Upper lobe of right lung (tissue), 1 donor: ENCODE measurements around the gene LONRF3. TPM values are rescaled to one million over a fixed set of nuclear protein-coding genes. Genes with fewer than 3 reads are reported as not detected.

Source experiments
- ATAC-seq: fragments of 200-7000 bp; cut with Tn5 transposase; one replicate; pipeline ENCODE4 v1.9.1; 2020; ENCODE audit warnings: mild to moderate bottlenecking, moderate library complexity
- DNase-seq: peaks from one replicate; pipeline ENCODE4 v3.0.0-alpha.2; 2020
- H3K27ac ChIP-seq: fragments of 200-600 bp; one replicate; pipeline ENCODE4 v1.8.0; 2022
- H3K27me3 ChIP-seq: fragments of 200-600 bp; one replicate; pipeline ENCODE4 v1.8.0; 2022; ENCODE audit warnings: mild to moderate bottlenecking
- H3K36me3 ChIP-seq: fragments of 200-600 bp; one replicate; pipeline ENCODE4 v1.8.0; 2022
- H3K4me1 ChIP-seq: fragments of 200-600 bp; one replicate; pipeline ENCODE4 v1.8.0; 2022
- H3K4me3 ChIP-seq: fragments of 200-600 bp; one replicate; pipeline ENCODE4 v1.8.0; 2022; ENCODE audit warnings: mild to moderate bottlenecking
- H3K9me3 ChIP-seq: fragments of 200-600 bp; one replicate; pipeline ENCODE4 v1.8.0; 2022
- intact Hi-C: fragments of 100-400 bp; cut with DNase I; formaldehyde crosslinking; loops from one replicate; pipeline ENCODE4 v1.11.0; 2022
- total RNA-seq: library from RNA; stranded (reverse); fragmentation: NEBNext Ultra II Directional; extraction: Animal tissue kit (Norgen Biotek cat#: 25700); gene quantifications from one replicate; pipeline ENCODE4 v1.2.1, GENCODE V29; 2021
- TF ChIP-seq, protein P1 (sequence below): fragments of 200-600 bp; IDR thresholded peaks from one replicate; pipeline ENCODE4 v1.8.0; 2022; ENCODE audit warnings: antibody characterized with exemption
- donor health status: DM: no; HTN: yes; CAD: no; lungs with severe emphysema.

LONRF3 gene
- total RNA-seq, 1 donor from 2014 or later, result 24.4 TPM

DNA sequence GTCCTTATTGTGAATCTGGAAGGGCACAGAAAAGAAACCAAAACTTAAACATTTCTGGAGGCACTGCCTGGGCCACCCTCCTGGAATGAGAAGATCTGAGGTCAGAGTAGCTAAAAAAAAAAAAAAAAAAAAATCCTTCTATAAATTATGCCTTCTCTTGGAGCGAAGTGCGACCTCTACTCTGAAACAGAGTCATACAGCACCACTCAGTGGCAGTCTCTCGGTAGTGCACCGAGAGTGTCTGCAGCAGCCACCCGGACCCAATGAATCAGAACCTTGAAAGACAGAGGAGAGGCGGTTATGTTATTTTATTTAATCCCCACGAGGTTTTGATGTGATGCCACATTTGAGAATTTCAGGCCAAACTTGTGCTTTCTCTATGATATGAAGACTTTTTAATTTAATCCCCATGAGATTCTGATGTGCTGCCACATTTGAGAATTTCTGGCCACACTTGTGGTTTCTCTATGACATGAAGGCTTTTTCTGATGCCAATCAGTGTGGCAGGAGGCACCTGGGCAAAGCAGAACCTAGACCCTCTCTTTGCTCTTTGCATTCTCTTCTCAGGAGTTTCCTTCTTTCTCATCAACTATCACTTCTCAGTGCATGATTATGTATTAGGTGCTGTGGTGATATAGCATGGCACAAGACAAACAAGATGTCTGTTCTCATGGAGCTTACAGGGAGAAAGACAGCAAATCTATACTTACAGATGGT, 92.8 kb downstream of the LONRF3 start:
- Histone ChIP-seq H3K4me3 (no peak overlapping the region), H3K9me3 (no peaks in the 10 kb centered on the region), H3K27ac (no peak overlapping the region), H3K4me1 (no peaks in the 10 kb centered on the region), H3K36me3 (no peaks in the 10 kb centered on the region), H3K27me3 (no peaks in the 10 kb centered on the region)
- intact Hi-C loops, result loop anchor here (5.0 kb wide), 1 partner anchor 220 kb away; no protein-coding TSS in a partner anchor
- ATAC-seq (peak; percentile 92), DNase-seq (no peak)
- TF ChIP-seq, protein P1, sequence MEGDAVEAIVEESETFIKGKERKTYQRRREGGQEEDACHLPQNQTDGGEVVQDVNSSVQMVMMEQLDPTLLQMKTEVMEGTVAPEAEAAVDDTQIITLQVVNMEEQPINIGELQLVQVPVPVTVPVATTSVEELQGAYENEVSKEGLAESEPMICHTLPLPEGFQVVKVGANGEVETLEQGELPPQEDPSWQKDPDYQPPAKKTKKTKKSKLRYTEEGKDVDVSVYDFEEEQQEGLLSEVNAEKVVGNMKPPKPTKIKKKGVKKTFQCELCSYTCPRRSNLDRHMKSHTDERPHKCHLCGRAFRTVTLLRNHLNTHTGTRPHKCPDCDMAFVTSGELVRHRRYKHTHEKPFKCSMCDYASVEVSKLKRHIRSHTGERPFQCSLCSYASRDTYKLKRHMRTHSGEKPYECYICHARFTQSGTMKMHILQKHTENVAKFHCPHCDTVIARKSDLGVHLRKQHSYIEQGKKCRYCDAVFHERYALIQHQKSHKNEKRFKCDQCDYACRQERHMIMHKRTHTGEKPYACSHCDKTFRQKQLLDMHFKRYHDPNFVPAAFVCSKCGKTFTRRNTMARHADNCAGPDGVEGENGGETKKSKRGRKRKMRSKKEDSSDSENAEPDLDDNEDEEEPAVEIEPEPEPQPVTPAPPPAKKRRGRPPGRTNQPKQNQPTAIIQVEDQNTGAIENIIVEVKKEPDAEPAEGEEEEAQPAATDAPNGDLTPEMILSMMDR, result peak; percentile 60

Other genes starting within 250 kb of the LONRF3 start
- gene IL13RA1, start 247.0 kb upstream of the LONRF3 start, total RNA-seq, result 74.2 TPM
- 0.41 TPM for gene ZCCHC12, start 150.8 kb upstream of the LONRF3 start, total RNA-seq
- not detected for gene CT47C1, start 98.4 kb downstream of the LONRF3 start, total RNA-seq
- not detected for gene KIAA1210, start 153.2 kb downstream of the LONRF3 start, total RNA-seq